Measurements from ENCODE around the gene KRTAP6-2. TPM values are rescaled to one million over a fixed set of nuclear protein-coding genes. Genes with fewer than 3 reads are reported as not detected.

Gene KRTAP6-2
- total and polyA plus RNA-seq, 4 experiments from 2014 or later, result not detected

- Mint-ChIP-seq H3K4me3 (no peak overlapping the region), H3K4me1 (no peaks in the 10 kb centered on the region), H3K27ac (no peak overlapping the region), H3K9me3 (peaks cover 0 to 2% (median 0%) of the 10 kb centered on the region in 8 donors), H3K27me3 (no peaks in the 10 kb centered on the region), H3K36me3 (no peaks in the 10 kb centered on the region)
- Histone ChIP-seq H3K27ac (ENCODE audit: low read depth, low read length) (no peak overlapping the region), H3K4me3 (ENCODE audit: low read length in 2 of 2) (no peak overlapping the region), H3K27me3 (ENCODE audit: insufficient read depth, low read length) (no peaks in the 10 kb centered on the region), H3K9me3 (ENCODE audit: control insufficient read depth in 1 of 2, low read length in 2 of 2) (no peaks in the 10 kb centered on the region), H3K4me1 (ENCODE audit: insufficient read depth, low read length) (no peaks in the 10 kb centered on the region), H3K36me3 (ENCODE audit: insufficient read depth, low read length) (no peaks in the 10 kb centered on the region)
- DNase-seq, result no peak
- intact Hi-C loops (cut with micrococcal nuclease), result no loop called here
- ChIA-PET CTCF (ENCODE audit: partially characterized antibody) (no interaction called here), POLR2A (ENCODE audit: partially characterized antibody) (no interaction called here)
These were observed 20.9 kb downstream of the KRTAP6-2 start for GRCh38 chr21:30577766-30578165.

- Histone ChIP-seq H3K27ac (ENCODE audit: low read depth, low read length) (no peak overlapping the region), H3K9me3 (ENCODE audit: control insufficient read depth in 1 of 2, low read length in 2 of 2) (no peaks in the 10 kb centered on the region), H3K4me1 (ENCODE audit: insufficient read depth, low read length) (no peaks in the 10 kb centered on the region), H3K27me3 (ENCODE audit: insufficient read depth, low read length) (no peaks in the 10 kb centered on the region), H3K36me3 (ENCODE audit: insufficient read depth, low read length) (no peaks in the 10 kb centered on the region), H3K4me3 (ENCODE audit: low read length in 2 of 2) (no peak overlapping the region)
- Mint-ChIP-seq H3K9me3 (no peaks in the 10 kb centered on the region), H3K4me1 (no peaks in the 10 kb centered on the region), H3K27me3 (peaks cover 0 to 3% of the 10 kb centered on the region in 2 donors), H3K27ac (no peak overlapping the region), H3K36me3 (no peaks in the 10 kb centered on the region), H3K4me3 (no peak overlapping the region)
- ChIA-PET CTCF (ENCODE audit: partially characterized antibody) (no interaction called here), POLR2A (ENCODE audit: partially characterized antibody) (no interaction called here)
- intact Hi-C loops (cut with micrococcal nuclease), result no loop called here
- no peak for DNase-seq
These were observed 31.1 kb downstream of the KRTAP6-2 start for GRCh38 chr21:30567617-30568016.

DNA sequence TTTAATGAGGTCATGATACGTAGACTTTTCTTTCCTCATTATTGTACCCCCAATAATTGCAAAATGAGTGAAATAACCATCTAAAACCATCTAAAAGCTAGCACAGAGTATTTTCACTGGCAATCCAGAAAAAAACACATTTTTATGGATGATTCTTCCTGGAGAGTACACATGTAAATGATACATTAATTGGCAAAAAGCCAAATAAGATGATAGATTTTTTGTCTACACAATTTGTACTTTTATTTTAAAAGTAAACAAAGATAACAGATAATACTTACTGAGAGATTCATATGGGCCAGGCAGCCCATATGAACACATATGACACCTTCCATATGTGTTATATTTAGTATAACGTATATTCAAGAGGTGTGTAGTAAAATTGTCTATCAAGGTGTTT, 35.1 kb downstream of the KRTAP6-2 start:
- no peak overlapping the region for H3K4me3 Mint-ChIP-seq
- DNase-seq, result no peak
- no peaks in the 10 kb centered on the region for H3K4me1 Mint-ChIP-seq
- no peak overlapping the region for H3K27ac ChIP-seq (ENCODE audit: low read depth, low read length)
- H3K27me3 ChIP-seq (ENCODE audit: insufficient read depth, low read length), result no peaks in the 10 kb centered on the region
- no peaks in the 10 kb centered on the region for H3K36me3 Mint-ChIP-seq
- intact Hi-C loops (cut with micrococcal nuclease), result no loop called here
- H3K4me3 ChIP-seq (ENCODE audit: low read length in 2 of 2), result no peak overlapping the region
- no peaks in the 10 kb centered on the region for H3K9me3 ChIP-seq (ENCODE audit: control insufficient read depth in 1 of 2, low read length in 2 of 2)
- H3K9me3 Mint-ChIP-seq, result peaks cover 0 to 2% (median 0%) of the 10 kb centered on the region in 8 donors
- H3K36me3 ChIP-seq (ENCODE audit: insufficient read depth, low read length), result no peaks in the 10 kb centered on the region
- ChIA-PET CTCF (ENCODE audit: partially characterized antibody) (no interaction called here), POLR2A (ENCODE audit: partially characterized antibody) (no interaction called here)
- no peaks in the 10 kb centered on the region for H3K4me1 ChIP-seq (ENCODE audit: insufficient read depth, low read length)
- H3K27ac Mint-ChIP-seq, result no peak overlapping the region
- H3K27me3 Mint-ChIP-seq, result no peaks in the 10 kb centered on the region

- no peak overlapping the region for H3K4me3 ChIP-seq (ENCODE audit: low read length in 2 of 2)
- no peaks in the 10 kb centered on the region for H3K36me3 Mint-ChIP-seq
- H3K27me3 ChIP-seq (ENCODE audit: insufficient read depth, low read length), result no peaks in the 10 kb centered on the region
- H3K27ac ChIP-seq (ENCODE audit: low read depth, low read length), result no peak overlapping the region
- no peak for DNase-seq
- ChIA-PET POLR2A (ENCODE audit: partially characterized antibody) (no interaction called here), CTCF (ENCODE audit: partially characterized antibody) (no interaction called here)
- H3K4me3 Mint-ChIP-seq, result no peak overlapping the region
- H3K27me3 Mint-ChIP-seq, result no peaks in the 10 kb centered on the region
- H3K36me3 ChIP-seq (ENCODE audit: insufficient read depth, low read length), result no peaks in the 10 kb centered on the region
- no peak overlapping the region for H3K27ac Mint-ChIP-seq
- H3K9me3 ChIP-seq (ENCODE audit: control insufficient read depth in 1 of 2, low read length in 2 of 2), result no peaks in the 10 kb centered on the region
- H3K9me3 Mint-ChIP-seq, result peaks cover 0 to 2% (median 0%) of the 10 kb centered on the region in 8 donors
- no peaks in the 10 kb centered on the region for H3K4me1 Mint-ChIP-seq
- H3K4me1 ChIP-seq (ENCODE audit: insufficient read depth, low read length), result no peaks in the 10 kb centered on the region
- intact Hi-C loops (cut with micrococcal nuclease), result no loop called here
These were observed 35.6 kb downstream of the KRTAP6-2 start for GRCh38 chr21:30563072-30563471.

DNA sequence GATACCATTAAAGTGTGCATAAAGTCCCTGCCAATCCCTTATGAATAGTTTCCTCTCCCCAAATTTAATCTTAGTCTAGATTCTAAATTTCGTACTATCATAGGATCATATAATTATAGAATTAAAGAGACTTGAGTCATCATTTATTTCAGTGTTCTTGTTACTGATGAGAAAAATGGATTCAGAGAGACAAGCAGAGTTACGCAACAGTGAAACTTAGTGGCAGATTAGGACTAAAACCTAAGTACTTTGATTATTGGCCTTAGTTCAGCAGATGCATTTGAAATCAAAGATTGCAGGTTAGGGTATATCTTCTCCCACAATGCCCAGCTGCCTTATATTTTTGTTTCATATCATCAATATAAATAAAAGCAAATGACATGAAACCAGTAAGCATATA, 36.7 kb downstream of the KRTAP6-2 start:
- no peak overlapping the region for H3K4me3 Mint-ChIP-seq

GRCh38 chr21:30561264-30561895, 37.3 kb downstream of the KRTAP6-2 start, which contains the start of gene KRTAP19-7:
Gene KRTAP19-7, minus strand, starts transcription at chr21:30561314. Its CDS starts 25 bp downstream, at chr21:30561289.
- CTCF ChIA-PET (ENCODE audit: partially characterized antibody), result no interaction called here
- Histone ChIP-seq H3K36me3 (ENCODE audit: insufficient read depth, low read length) (no peaks in the 10 kb centered on the region), H3K27me3 (ENCODE audit: insufficient read depth, low read length) (no peaks in the 10 kb centered on the region), H3K27ac (ENCODE audit: low read depth, low read length) (no peak within 1 kb of the TSS), H3K4me1 (ENCODE audit: insufficient read depth, low read length) (no peaks in the 10 kb centered on the region), H3K4me3 (ENCODE audit: low read length in 2 of 2) (no peak within 1 kb of the TSS), H3K9me3 (ENCODE audit: control insufficient read depth in 1 of 2, low read length in 2 of 2) (no peaks in the 10 kb centered on the region)
- intact Hi-C loops (cut with micrococcal nuclease), result no loop called here
- no peak within 1 kb of the TSS for H3K27ac Mint-ChIP-seq
- no peaks in the 10 kb centered on the region for H3K27me3 Mint-ChIP-seq
- no peaks in the 10 kb centered on the region for H3K4me1 Mint-ChIP-seq
- H3K9me3 Mint-ChIP-seq, result peaks cover 0 to 2% (median 0%) of the 10 kb centered on the region in 8 donors
- no peak for DNase-seq
- H3K36me3 Mint-ChIP-seq, result no peaks in the 10 kb centered on the region
- no peak within 1 kb of the TSS for H3K4me3 Mint-ChIP-seq
- POLR2A ChIA-PET (ENCODE audit: partially characterized antibody), result no interaction called here

More for the DNA sequence above, 36.7 kb downstream of the KRTAP6-2 start:
- no peaks in the 10 kb centered on the region for H3K4me1 Mint-ChIP-seq
- CTCF ChIA-PET (ENCODE audit: partially characterized antibody), result no interaction called here
- H3K27ac Mint-ChIP-seq, result no peak overlapping the region
- H3K9me3 ChIP-seq (ENCODE audit: control insufficient read depth in 1 of 2, low read length in 2 of 2), result no peaks in the 10 kb centered on the region
- peaks cover 0 to 2% (median 0%) of the 10 kb centered on the region in 8 donors for H3K9me3 Mint-ChIP-seq
- H3K27ac ChIP-seq (ENCODE audit: low read depth, low read length), result no peak overlapping the region
- H3K27me3 Mint-ChIP-seq, result no peaks in the 10 kb centered on the region
- intact Hi-C loops (cut with micrococcal nuclease), result no loop called here
- H3K27me3 ChIP-seq (ENCODE audit: insufficient read depth, low read length), result no peaks in the 10 kb centered on the region
- DNase-seq, result no peak
- no peak overlapping the region for H3K4me3 ChIP-seq (ENCODE audit: low read length in 2 of 2)
- no peaks in the 10 kb centered on the region for H3K36me3 ChIP-seq (ENCODE audit: insufficient read depth, low read length)
- H3K4me1 ChIP-seq (ENCODE audit: insufficient read depth, low read length), result no peaks in the 10 kb centered on the region
- H3K36me3 Mint-ChIP-seq, result no peaks in the 10 kb centered on the region
- POLR2A ChIA-PET (ENCODE audit: partially characterized antibody), result no interaction called here

- ChIA-PET POLR2A (ENCODE audit: partially characterized antibody) (no interaction called here), CTCF (ENCODE audit: partially characterized antibody) (no interaction called here)
- Histone ChIP-seq H3K27ac (ENCODE audit: low read depth, low read length) (no peak overlapping the region), H3K4me1 (ENCODE audit: insufficient read depth, low read length) (no peaks in the 10 kb centered on the region), H3K27me3 (ENCODE audit: insufficient read depth, low read length) (no peaks in the 10 kb centered on the region), H3K4me3 (ENCODE audit: low read length in 2 of 2) (no peak overlapping the region), H3K36me3 (ENCODE audit: insufficient read depth, low read length) (no peaks in the 10 kb centered on the region), H3K9me3 (ENCODE audit: control insufficient read depth in 1 of 2, low read length in 2 of 2) (no peaks in the 10 kb centered on the region)
- intact Hi-C loops (cut with micrococcal nuclease), result no loop called here
- Mint-ChIP-seq H3K36me3 (no peaks in the 10 kb centered on the region), H3K27ac (no peak overlapping the region), H3K9me3 (peaks cover 0 to 19% (median 10%) of the 10 kb centered on the region in 8 donors), H3K4me1 (no peaks in the 10 kb centered on the region), H3K27me3 (no peaks in the 10 kb centered on the region), H3K4me3 (no peak overlapping the region)
- no peak for DNase-seq
These were observed 43.6 kb downstream of the KRTAP6-2 start for GRCh38 chr21:30555095-30555494.

DNA sequence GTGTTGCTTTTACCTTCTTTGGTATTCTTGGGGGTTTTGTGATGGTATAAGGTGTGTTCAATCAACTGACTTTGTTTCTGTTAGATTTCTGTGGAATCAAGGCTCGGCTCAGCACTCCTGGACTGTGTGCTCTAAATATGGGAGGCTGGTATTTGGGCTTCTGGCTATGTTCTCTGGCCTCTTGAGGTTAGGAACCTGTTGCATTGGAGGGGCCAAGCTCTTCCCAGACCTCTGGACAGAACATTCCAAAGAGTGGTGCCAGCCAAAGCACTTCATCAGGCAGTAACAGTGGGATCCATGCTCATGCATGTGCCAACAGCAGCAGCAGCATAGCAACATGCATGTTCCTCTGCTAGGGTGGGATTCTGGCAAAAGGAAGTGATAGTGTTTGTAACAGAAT, 45.9 kb downstream of the KRTAP6-2 start:
- Mint-ChIP-seq H3K9me3 (peaks cover 0 to 20% (median 12%) of the 10 kb centered on the region in 8 donors), H3K4me3 (no peak overlapping the region), H3K36me3 (no peaks in the 10 kb centered on the region), H3K27ac (no peak overlapping the region), H3K4me1 (no peaks in the 10 kb centered on the region), H3K27me3 (peaks cover 0 to 2% of the 10 kb centered on the region in 2 donors)
- Histone ChIP-seq H3K9me3 (ENCODE audit: control insufficient read depth in 1 of 2, low read length in 2 of 2) (no peaks in the 10 kb centered on the region), H3K4me1 (ENCODE audit: insufficient read depth, low read length) (no peaks in the 10 kb centered on the region), H3K4me3 (ENCODE audit: low read length in 2 of 2) (no peak overlapping the region), H3K36me3 (ENCODE audit: insufficient read depth, low read length) (no peaks in the 10 kb centered on the region), H3K27ac (ENCODE audit: low read depth, low read length) (no peak overlapping the region), H3K27me3 (ENCODE audit: insufficient read depth, low read length) (no peaks in the 10 kb centered on the region)
- CTCF ChIA-PET (ENCODE audit: partially characterized antibody), result no interaction called here
- intact Hi-C loops (cut with micrococcal nuclease), result no loop called here
- POLR2A ChIA-PET (ENCODE audit: partially characterized antibody), result no interaction called here
- no peak for DNase-seq

Measured in CD4-positive, alpha-beta memory T cell (primary cell).